Heart left ventricle (tissue), 13 donors: ENCODE data around the gene CPNE6.

ENCODE experiments used
- POLR2A ChIP-seq, 2 donors: fragments of 450-650 bp; IDR thresholded peaks; one replicate each; pipeline ENCODE4 v1.6.1; 2017; ENCODE audit warnings: antibody characterized with exemption in 2 of 2, mild to moderate bottlenecking in 2 of 2, moderate library complexity in 2 of 2
- TF ChIP-seq, protein P1 (sequence below), 12 donors: fragments of 200-600 bp; sonication (generic) in 4 of 12; IDR thresholded peaks; one replicate each; pipeline versions ENCODE4 v1.5.0 to v1.8.0; 2018 to 2022; ENCODE audit warnings: antibody characterized with exemption in 12 of 12, mild to moderate bottlenecking in 5 of 12
- donor health status: ischemic (EF 13 %, LVEDD 7.1; RV severe dilation, severe dysfunction).
- donor health status: DM: no; HTN: yes; CAD: no.
- donor health status: DM: no; HTN: no; CAD: no.
- donor health status: ischemic (EF 25% LVEDD 6.9; RV normal size, moderate dysfunction).
- donor health status: ischemic (EF 25% LVEDD 5.7; RV mildly dilated, moderate dysfunction).
- donor health status: ischemic (EF 35%, LVEDD 5.7; RV mildly dilated, moderate dysfunction).
- donor health status: nonischemic (EF 11% LVEDD 7.7; RV severe dilation, severe dysfunction).
- donor health status: DM: yes; HTN: yes; CAD: no.
- donor health status: PGD.
- donor health status: ischemic (EF 29% LVEDD 5.4; RV normal size, mild dysfunction).
- donor health status: nonischemic (EF 23%, LVEDD 6.1; RV moderate dilation, normal function).

DNA sequence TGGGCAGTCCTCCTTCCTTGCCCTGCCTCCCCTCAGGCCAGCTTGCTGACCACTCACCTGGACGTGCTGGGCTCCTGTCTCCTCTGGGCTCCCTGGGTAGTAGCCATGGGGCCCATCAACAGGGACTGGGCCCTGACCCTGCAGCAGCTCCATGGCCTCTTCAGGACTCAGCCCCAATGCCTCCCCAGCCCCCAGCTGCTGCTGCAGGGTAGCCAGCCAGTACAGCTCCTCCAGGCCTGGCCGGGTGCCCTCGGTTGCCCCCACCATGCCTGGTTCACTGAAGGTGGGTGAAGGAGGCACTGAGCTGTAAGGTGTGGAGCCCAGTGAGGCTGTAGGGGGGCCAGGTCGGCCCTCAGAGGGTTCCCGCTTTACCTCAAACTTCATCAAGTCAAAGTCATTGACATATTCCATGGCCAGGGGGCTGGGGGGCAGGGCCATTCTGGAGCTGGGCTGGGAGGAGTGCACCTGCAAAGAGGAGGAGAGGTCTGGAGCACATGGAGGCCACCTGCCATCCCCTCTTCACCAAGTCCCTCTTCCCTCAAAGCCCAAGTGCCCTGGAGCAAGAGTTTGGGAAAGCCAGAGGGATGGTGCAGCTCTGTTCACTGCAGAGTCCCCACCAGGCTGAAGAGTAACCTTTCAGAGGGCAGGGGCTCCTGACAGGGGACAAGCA lies 11.2 kb downstream of the CPNE6 start:
- TF ChIP-seq POLR2A (IDR thresholded peaks at IDR 0.05): no peak
- TF ChIP-seq, protein P1, sequence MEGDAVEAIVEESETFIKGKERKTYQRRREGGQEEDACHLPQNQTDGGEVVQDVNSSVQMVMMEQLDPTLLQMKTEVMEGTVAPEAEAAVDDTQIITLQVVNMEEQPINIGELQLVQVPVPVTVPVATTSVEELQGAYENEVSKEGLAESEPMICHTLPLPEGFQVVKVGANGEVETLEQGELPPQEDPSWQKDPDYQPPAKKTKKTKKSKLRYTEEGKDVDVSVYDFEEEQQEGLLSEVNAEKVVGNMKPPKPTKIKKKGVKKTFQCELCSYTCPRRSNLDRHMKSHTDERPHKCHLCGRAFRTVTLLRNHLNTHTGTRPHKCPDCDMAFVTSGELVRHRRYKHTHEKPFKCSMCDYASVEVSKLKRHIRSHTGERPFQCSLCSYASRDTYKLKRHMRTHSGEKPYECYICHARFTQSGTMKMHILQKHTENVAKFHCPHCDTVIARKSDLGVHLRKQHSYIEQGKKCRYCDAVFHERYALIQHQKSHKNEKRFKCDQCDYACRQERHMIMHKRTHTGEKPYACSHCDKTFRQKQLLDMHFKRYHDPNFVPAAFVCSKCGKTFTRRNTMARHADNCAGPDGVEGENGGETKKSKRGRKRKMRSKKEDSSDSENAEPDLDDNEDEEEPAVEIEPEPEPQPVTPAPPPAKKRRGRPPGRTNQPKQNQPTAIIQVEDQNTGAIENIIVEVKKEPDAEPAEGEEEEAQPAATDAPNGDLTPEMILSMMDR (IDR thresholded peaks at IDR 0.05): no peak
